ENCODE measurements around the gene CYREN.

DNA sequence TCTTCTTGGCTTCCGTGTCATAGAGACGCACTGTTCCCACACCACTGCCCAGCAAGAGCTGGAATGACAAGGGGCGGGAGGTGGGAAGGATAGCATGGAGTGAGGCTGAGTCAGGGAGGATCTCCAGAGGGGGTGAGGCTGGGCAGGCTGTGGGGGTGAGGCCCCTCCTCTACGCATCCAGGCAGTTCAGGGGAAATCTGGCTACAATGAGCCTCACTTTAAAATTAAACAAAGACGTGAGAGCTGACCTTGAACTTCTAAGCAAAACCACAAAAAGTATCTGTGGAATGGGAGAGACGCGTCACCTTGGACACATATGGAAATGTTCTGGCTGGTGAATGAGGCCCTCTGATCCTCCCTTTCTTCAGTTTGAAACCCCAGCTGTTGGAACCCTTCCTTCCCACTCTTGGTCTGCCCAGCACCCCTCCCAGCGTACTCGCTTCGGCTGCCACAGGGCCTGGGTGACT is 23.1 kb upstream of the CYREN start:
- TF ChIP-seq TAF1 (IDR thresholded peaks at IDR 0.05; ENCODE audit: low read depth), result no peak
- TF ChIP-seq TCF12 (IDR thresholded peaks at IDR 0.05; ENCODE audit: low read depth), result no peak
- no peak for TF ChIP-seq EP300 (IDR thresholded peaks at IDR 0.05; ENCODE audit: borderline replicate concordance)
- TF ChIP-seq ZBTB7A (IDR thresholded peaks at IDR 0.05; ENCODE audit: low read depth), result no peak
- no peak for TF ChIP-seq RAD21 (IDR thresholded peaks at IDR 0.05; ENCODE audit: low read depth)
- TF ChIP-seq YY1 (IDR thresholded peaks at IDR 0.05; ENCODE audit: low read depth), result no peak
- TF ChIP-seq, protein P1, sequence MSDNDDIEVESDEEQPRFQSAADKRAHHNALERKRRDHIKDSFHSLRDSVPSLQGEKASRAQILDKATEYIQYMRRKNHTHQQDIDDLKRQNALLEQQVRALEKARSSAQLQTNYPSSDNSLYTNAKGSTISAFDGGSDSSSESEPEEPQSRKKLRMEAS (IDR thresholded peaks at IDR 0.05), result no peak
- no peak for TF ChIP-seq CEBPB (IDR thresholded peaks at IDR 0.05)

Measured in Ishikawa (cell line).